ENCODE results near the gene HELZ. TPM values are rescaled to one million over a fixed set of nuclear protein-coding genes. Genes with fewer than 3 reads are reported as not detected.
"Not testable (repeated sequence)": the region's sequence is repeated elsewhere in the genome, so short reads cannot be mapped to it uniquely, and the experiment has no call there.

Gene HELZ
- total RNA-seq, 2 donors from 2014 or later: 38.7 to 99.4 TPM

DNA sequence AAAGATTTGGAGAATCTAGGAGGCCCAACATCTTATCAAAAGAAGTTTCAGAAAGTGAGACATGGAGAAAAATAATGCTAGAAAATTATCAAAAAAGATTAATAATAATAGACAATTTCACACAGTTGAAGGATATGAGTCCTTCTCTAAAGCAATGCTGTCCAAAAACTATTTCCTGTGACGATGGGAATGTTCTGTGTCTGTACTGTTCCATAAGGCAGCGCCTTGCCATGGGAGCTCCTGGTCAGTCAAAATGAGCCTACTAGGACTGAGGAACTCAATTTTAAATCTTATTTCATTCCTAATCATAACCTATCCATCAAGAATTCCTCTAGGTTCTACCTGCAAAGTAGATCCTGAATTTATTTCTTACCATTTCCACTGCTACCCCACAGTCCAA is 151.6 kb downstream of the HELZ start:
- no peaks in the 10 kb centered on the region for H3K36me3 ChIP-seq
- no peaks in the 10 kb centered on the region for H3K27me3 ChIP-seq (replicated peaks; ENCODE audit: insufficient read depth)
- TF ChIP-seq, protein P1, sequence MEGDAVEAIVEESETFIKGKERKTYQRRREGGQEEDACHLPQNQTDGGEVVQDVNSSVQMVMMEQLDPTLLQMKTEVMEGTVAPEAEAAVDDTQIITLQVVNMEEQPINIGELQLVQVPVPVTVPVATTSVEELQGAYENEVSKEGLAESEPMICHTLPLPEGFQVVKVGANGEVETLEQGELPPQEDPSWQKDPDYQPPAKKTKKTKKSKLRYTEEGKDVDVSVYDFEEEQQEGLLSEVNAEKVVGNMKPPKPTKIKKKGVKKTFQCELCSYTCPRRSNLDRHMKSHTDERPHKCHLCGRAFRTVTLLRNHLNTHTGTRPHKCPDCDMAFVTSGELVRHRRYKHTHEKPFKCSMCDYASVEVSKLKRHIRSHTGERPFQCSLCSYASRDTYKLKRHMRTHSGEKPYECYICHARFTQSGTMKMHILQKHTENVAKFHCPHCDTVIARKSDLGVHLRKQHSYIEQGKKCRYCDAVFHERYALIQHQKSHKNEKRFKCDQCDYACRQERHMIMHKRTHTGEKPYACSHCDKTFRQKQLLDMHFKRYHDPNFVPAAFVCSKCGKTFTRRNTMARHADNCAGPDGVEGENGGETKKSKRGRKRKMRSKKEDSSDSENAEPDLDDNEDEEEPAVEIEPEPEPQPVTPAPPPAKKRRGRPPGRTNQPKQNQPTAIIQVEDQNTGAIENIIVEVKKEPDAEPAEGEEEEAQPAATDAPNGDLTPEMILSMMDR (IDR thresholded peaks at IDR 0.05): no peak
- TF ChIP-seq POLR2AphosphoS5 (IDR thresholded peaks at IDR 0.05): no peak
- no peak overlapping the region for H3K4me3 ChIP-seq
- H3K4me1 ChIP-seq (replicated peaks): no peaks in the 10 kb centered on the region
- no peaks in the 10 kb centered on the region for H3K9me3 ChIP-seq
- 87% methylated on average over 2 of the region's 2 CpGs for WGBS
- no peak overlapping the region for H3K27ac ChIP-seq
- intact Hi-C loops (cut with DNase I): no loop called here
- no peak for DNase-seq (ENCODE audit: low spot score)

DNA sequence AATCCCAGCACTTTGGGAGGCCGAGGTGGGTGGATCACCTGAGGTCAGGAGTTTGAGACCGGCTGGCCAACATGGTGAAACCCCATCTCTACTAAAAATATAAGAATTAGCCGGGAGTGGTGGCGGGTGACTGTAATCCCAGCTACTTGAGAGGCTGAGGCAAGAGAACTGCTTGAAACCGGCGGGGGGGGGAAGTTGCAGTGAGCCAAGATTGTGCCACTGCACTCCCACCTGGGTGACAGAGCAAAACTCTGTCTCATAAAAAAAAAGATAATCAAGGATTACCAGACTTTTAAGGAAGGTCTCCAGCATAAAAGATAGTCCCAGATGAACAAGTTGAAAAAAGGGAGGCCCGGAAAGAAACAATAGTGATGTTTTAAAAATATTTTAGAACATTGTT is 152.3 kb downstream of the HELZ start:
- H3K27me3 ChIP-seq (replicated peaks; ENCODE audit: insufficient read depth); intact Hi-C loops (cut with DNase I): not testable (repeated sequence)
- 87% methylated on average over 7 of the region's 7 CpGs for WGBS

DNA sequence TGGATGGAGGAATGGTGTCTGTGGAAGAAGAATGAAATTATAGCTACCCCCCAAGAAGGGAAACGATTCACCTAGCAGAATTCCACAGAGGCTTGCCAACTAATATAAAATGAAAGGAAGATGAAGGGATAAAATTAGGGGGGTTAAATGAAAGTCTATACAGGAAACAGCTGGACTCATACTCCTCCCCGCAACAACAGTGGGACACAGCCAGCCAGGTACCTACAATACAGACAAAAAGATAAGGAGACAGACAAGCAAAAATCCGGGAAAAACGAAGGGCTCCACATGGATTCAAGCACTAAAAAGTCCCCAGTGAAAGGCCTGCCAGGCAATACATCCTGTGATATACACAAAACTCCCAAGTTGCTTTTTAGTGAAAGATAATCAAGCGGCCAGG is 152.7 kb downstream of the HELZ start:
- no peak overlapping the region for H3K4me3 ChIP-seq
- no peaks in the 10 kb centered on the region for H3K9me3 ChIP-seq
- WGBS: 80% methylated on average over 5 of the region's 5 CpGs
- H3K27me3 ChIP-seq (replicated peaks; ENCODE audit: insufficient read depth): no peaks in the 10 kb centered on the region
- intact Hi-C loops (cut with DNase I): no loop called here
- H3K36me3 ChIP-seq: no peaks in the 10 kb centered on the region
- no peak for DNase-seq (ENCODE audit: low spot score)
- no peak overlapping the region for H3K27ac ChIP-seq
- TF ChIP-seq POLR2AphosphoS5 (IDR thresholded peaks at IDR 0.05) (no peak), POLR2A (IDR thresholded peaks at IDR 0.05) (no peak)
- TF ChIP-seq, protein P1 (IDR thresholded peaks at IDR 0.05): no peak
- no peaks in the 10 kb centered on the region for H3K4me1 ChIP-seq (replicated peaks)

More for the DNA sequence above, 152.3 kb downstream of the HELZ start:
- not testable (repeated sequence) for DNase-seq (ENCODE audit: low spot score); H3K27ac ChIP-seq; H3K4me1 ChIP-seq (replicated peaks); H3K4me3 ChIP-seq; H3K9me3 ChIP-seq; H3K36me3 ChIP-seq

DNA sequence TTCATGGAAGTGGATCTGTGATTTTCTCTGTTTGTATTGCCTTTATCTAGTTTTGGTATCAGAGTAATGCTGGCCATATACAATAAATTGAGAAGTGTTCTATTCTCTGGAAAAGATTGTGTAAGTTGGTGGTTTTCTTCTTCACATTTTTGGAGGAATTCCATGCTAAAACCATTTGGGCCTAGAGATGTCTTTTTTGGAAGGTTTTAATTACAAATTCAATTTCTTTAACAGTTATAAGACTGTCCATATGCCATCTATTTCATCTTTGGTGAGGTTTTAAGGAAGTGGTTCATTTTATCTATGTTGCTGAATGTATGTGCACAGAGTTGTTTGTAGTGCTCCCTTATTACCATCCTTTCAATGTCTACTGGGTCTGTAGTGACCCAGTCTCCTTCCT is 154.7 kb downstream of the HELZ start:
- intact Hi-C loops (cut with DNase I): no loop called here
- Histone ChIP-seq H3K36me3 (no peaks in the 10 kb centered on the region), H3K4me1 (replicated peaks) (no peaks in the 10 kb centered on the region), H3K27me3 (replicated peaks; ENCODE audit: insufficient read depth) (no peaks in the 10 kb centered on the region), H3K9me3 (no peaks in the 10 kb centered on the region), H3K4me3 (no peak overlapping the region), H3K27ac (no peak overlapping the region)
- no peak for DNase-seq (ENCODE audit: low spot score)
- TF ChIP-seq, protein P1 (IDR thresholded peaks at IDR 0.05): no peak
- TF ChIP-seq POLR2AphosphoS5 (IDR thresholded peaks at IDR 0.05) (no peak), POLR2A (IDR thresholded peaks at IDR 0.05) (no peak)

DNA sequence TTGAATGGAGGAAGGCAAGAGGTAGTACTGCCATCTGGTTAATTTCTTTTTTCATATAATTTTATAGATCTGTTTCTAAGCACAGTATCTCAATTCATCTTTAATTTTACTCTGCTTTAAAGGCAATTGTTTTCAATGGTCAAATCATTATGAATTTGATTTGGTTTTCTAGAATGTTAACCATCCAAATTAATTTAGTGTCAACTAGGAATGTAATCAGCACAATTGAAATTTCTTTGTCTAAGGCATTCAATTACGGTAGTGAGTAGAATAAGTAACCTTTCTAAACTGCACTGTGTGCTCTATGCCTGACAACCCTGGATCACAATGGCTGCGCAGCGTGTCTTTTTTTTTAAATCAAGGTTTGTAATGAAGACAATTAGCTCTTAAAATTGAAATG is 156.4 kb downstream of the HELZ start:
- no peaks in the 10 kb centered on the region for H3K27me3 ChIP-seq (replicated peaks; ENCODE audit: insufficient read depth)
- WGBS: 96% methylated on average over 3 of the region's 3 CpGs
- DNase-seq (ENCODE audit: low spot score): no peak
- no peaks in the 10 kb centered on the region for H3K4me1 ChIP-seq (replicated peaks)
- H3K27ac ChIP-seq: no peak overlapping the region
- H3K36me3 ChIP-seq: no peaks in the 10 kb centered on the region
- intact Hi-C loops (cut with DNase I): no loop called here
- TF ChIP-seq POLR2AphosphoS5 (IDR thresholded peaks at IDR 0.05): no peak
- TF ChIP-seq POLR2A (IDR thresholded peaks at IDR 0.05): no peak
- TF ChIP-seq, protein P1 (IDR thresholded peaks at IDR 0.05): no peak
- H3K9me3 ChIP-seq: no peaks in the 10 kb centered on the region
- no peak overlapping the region for H3K4me3 ChIP-seq

Measured in prostate gland (tissue), 2 donors.